Renal cortical epithelial cell (primary cell): Measurements from ENCODE around the gene TAF1L. TPM values are rescaled to one million over a fixed set of nuclear protein-coding genes. Genes with fewer than 3 reads are reported as not detected.

Source experiments
- DNase-seq: peaks from one replicate; pipeline ENCODE4 v3.0.0-alpha.2; 2011; ENCODE audit warnings: low read depth
- total RNA-seq: library from RNA; depleted of rRNA; stranded (reverse); fragments of >200 nt; gene quantifications from 2 replicates; pipeline ENCODE4 v1.2.3, GENCODE V29; 2014

The TAF1L gene
- total RNA-seq, 1 donor from 2014 or later, result under 0.01 TPM

- DNase-seq, result peak; percentile 69
These were observed 46.3 kb downstream of the TAF1L start for GRCh38 chr9:32589083-32589723.

DNA sequence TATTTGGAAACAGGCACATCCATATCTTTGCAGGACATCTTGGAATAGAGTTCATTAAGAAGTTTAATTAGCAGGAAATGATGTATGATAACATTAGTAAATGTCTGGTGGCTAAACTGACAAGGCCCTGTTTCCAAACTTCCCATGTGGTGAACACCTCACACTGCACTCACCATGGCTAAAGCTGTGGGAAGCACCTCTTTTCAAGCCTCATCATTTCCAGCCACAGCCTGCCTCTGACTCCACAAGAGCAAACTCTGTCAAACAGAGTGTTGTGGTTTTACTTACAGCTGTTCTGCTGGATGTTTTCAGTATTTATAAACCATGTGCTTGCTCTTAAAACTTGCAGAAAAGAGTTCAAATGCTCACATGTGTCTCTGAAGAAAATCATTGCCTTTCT, 47.6 kb downstream of the TAF1L start:
- DNase-seq, result no peak

GRCh38 chr9:32584784-32585183, 50.7 kb downstream of the TAF1L start:
- no peak for DNase-seq

DNA sequence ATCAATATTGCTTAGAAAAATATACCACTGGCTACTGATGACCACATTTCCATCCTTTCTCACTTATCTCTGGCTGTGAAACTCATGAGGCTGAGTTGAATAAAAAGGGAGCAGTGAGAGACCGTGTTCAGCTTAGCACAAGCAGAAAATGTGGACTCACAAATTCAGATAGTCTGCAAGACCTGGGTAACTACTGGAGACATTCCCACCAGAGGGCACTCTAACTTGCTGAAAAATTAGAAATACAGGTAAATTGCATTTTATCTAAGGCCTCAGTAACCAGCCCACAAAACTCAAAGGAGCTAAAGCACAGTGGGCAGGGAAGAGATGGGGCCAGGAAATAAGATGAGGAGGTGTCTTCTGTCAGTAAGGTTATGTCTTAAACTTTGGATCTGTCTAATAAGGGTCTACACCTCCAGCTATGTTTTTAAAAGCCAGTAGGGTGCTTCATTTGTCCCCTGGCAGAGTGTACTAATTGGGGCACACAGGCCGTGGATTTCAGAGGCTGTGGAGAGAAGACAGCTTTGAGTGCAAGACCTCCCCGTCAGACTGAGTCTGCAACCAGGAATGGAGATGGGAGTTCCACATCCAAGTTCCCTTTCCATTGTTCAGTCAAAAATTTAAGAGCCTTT, 53.8 kb downstream of the TAF1L start:
- peak; percentile 76 for DNase-seq

GRCh38 chr9:32580631-32581300, 54.7 kb downstream of the TAF1L start:
- DNase-seq, result peak; percentile 19

- DNase-seq, result peak; percentile 46
These were observed 55.6 kb downstream of the TAF1L start for GRCh38 chr9:32579706-32580331.

Other genes starting within 250 kb of the TAF1L start
- gene RIGI, start 109.5 kb downstream of the TAF1L start, total RNA-seq, result 28.6 and 49.7 TPM in 2 replicates
- gene SMIM27, start 83.3 kb downstream of the TAF1L start, total RNA-seq, result 2.3 and 6.8 TPM in 2 replicates
- 44.3 and 49.0 TPM in 2 replicates for gene TOPORS, start 83.1 kb downstream of the TAF1L start, total RNA-seq
- 43.8 and 73.6 TPM in 2 replicates for gene NDUFB6, start 62.5 kb downstream of the TAF1L start, total RNA-seq
- not detected in 2 replicates for gene TMEM215, start 147.9 kb upstream of the TAF1L start, total RNA-seq